ENCODE measurements around the gene KAT6B.
A peak's percentile ranks its signal among the peaks of the same experiment; 100 is the strongest.
"Not testable (repeated sequence)": the region's sequence is repeated elsewhere in the genome, so short reads cannot be mapped to it uniquely, and the experiment has no call there.

Gene KAT6B

DNA sequence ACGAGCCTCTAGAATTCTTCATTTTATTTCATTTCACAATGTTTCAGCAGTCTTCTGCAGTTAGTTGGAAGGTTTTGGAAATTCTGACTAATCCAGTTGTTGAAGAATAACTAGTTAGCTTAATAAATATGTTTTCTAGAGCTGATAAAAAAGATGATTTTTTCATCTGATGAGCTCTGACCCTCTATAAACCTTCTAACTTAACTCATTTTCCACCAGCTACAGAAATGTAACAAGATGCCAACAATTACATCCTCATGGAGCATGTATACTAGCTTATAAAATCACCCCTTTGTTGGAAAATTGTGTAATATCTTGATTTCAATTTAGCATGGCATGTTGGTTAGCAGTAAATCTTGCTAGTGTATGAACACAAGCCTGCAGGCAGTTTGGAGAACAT is 33.1 kb downstream of the KAT6B start:
- DNase-seq (ENCODE audit: low spot score) = peak; percentile 6

- DNase-seq (ENCODE audit: low spot score) = no peak
These were observed 36.2 kb downstream of the KAT6B start for GRCh38 chr10:74862625-74863024.

DNA sequence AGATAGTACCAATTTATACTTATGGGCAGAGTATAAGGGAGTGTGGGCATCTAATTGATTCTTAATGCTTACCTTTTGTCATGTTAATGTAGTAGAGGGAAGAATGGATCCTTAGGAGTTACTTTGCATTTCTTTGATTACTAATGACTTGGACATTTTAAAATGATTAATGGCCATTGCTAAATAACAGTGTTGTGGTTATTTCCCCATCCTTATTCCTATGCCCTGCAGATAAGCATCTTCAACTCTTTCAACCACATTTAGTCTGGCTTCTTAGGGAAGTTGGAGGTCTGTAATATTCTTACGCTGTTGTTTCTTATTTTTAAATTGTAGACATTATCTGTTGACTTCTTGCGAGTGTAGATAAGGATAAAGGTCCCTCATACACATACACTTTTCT is 37.2 kb downstream of the KAT6B start:
- no peak for DNase-seq (ENCODE audit: low spot score)

DNA sequence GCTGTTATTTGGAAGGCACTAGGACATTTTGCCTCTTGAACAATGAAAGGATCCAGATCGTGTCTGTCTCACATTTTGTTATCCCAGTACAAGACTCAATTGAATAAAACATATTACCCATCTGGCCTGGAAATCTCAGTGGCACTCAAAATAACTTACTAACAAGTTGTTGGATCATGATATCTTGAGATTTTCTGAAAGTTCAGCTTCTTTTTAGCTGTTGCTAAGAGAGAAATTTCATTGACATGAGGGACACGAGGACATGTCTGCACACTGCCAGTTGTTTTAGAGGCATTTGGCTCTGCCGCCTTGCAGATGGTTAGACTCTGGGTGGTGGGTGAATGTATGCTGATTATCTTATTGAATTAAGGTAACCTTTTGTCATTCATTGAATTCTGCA is 41.0 kb downstream of the KAT6B start:
- DNase-seq (ENCODE audit: low spot score) = no peak

DNA sequence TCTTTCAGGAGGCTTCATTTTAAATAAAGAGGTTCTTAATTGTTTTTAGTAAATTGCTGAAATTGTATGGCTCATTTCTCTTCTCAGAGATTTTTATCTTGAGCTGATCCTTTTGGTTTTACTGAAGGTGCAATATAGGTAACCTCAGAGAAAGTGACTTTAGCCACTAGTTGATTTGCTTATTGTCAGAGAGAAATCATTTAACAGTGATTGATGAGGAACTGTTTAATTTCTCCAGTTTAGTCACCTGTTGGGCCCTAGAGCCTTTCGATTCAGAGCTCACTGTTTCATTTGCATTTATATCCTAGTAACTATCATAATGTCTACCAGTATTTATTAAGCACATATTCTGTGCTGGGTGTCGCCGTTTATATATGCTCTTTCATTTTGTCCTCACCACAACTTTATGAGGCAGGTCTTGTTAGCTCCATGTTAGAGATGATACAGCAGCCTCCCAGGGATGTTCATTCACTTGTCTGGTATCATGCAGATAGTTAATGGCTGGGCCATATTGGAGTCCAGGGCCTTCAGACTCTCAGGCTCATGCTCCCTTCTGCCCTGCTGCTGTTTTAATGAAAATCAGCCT is 42.1 kb downstream of the KAT6B start:
- DNase-seq (ENCODE audit: low spot score) = no peak

DNA sequence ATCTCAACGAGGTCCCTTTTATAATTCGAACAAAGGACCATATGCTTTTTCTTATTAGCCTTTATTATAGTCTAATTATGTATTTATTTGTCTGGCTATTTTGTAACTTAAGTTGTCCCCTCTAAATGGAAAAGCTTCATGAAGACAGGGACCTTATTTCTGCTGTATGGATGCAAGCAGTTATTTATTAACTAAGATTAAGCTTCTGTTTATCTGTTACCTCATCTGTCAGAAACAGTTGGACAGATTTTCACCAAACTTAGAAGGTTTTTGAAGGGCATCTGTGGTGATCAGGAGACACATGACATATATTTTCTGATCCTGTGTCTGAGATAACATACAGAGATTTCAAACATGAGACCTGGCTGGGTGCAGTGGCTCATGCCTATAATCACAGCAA is 43.2 kb downstream of the KAT6B start:
- no peak for DNase-seq (ENCODE audit: low spot score)

- peak; percentile 47 for DNase-seq (ENCODE audit: low spot score)
These were observed 43.8 kb downstream of the KAT6B start for GRCh38 chr10:74870191-74870590.

DNA sequence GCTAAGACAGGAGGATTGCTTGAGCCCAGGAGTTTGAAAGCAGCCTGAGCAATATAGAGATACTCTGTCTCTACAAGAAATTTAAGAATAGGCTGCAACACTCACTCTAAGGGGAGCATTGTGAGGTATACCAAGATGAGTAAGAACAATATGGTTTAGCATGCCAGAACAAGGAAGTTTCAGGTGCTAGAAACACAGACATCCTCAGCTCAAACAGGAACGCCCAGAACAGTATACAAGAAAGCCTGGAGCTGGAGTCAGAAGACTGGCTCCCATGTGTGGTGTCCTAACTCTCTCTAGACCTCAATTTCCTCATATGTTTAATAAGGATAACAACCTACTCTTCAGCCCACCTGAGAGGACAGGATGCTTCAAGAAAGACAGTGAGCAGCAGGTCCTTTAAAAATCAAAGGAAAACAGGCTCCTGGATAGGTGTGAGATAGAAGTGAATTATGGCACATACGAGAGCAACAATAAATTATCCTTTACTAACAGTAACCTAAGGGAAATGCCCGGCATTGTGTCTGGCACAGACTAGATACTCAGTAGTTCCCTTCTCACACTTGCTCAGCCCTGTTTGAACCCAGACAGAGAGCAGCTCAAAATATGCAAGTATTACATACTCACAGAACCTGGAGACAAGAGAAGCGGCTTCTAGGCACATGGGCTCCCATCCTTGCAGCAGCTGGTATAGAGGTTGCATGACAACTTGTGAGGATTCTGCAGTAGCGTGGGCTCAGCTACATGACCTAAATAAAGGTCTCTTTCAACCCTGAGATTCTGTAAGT is 45.4 kb downstream of the KAT6B start:
- no peak for DNase-seq (ENCODE audit: low spot score)

GRCh38 chr10:74873803-74874454 is 47.5 kb downstream of the KAT6B start:
- no peak for DNase-seq (ENCODE audit: low spot score)

GRCh38 chr10:74874649-74875048 is 48.2 kb downstream of the KAT6B start:
- no peak for DNase-seq (ENCODE audit: low spot score)

GRCh38 chr10:74875068-74875467 is 48.7 kb downstream of the KAT6B start:
- DNase-seq (ENCODE audit: low spot score) = no peak

GRCh38 chr10:74875966-74876365 is 49.6 kb downstream of the KAT6B start:
- DNase-seq (ENCODE audit: low spot score) = no peak

- not testable (repeated sequence) for DNase-seq (ENCODE audit: low spot score)
These were observed 50.7 kb downstream of the KAT6B start for GRCh38 chr10:74877054-74877453.

- no peak for DNase-seq (ENCODE audit: low spot score)
These were observed 51.5 kb downstream of the KAT6B start for GRCh38 chr10:74877898-74878297.

- no peak for DNase-seq (ENCODE audit: low spot score)
These were observed 53.6 kb downstream of the KAT6B start for GRCh38 chr10:74880041-74880440.

DNA sequence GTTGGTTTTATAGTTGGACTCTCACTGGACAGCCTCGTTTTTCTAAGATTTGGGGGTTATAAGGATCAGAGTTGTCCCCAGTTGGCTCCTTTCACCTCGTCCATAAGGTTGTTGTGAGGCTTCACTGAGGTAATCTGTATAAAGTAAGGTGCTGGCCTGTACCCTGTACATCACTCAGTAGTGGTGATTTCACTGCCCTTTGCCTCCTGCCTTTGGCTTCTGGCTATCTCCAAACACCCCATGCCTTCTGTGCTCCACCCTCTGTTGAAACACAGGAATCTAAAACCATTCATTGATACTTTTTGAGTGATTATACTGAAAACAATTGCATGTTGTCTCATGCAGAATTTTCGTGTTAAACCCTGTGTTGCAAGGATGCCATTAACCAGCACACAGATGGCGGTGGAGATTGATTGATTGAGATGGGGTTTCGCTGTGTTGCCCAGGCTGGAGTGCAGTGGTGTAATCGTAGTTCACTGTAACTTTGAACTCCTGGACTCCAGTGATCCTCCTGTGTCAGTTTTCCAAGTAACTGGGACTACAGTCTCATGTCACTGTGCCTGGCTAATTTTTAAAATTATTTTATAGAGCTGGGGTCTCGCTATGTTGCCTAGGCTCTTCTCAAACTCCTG is 55.0 kb downstream of the KAT6B start:
- DNase-seq (ENCODE audit: low spot score) = no peak

DNA sequence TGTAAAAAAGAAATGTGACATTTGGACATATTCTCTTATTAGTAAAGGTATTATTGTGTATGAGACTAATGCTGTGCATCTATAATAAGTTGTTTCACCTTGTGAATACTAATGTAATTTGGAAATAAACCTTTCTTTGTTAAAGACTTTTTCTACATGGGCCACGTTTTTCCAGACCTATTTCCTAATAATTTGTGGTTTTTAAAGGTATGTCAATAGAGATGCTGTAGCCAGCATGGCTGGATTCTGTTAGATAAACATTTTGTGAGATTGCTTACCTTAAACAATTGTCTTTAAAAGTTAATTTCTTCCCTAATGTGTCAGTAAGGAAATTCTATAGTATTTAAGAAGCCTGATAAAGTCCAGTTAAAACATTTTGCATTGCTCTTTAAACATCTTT is 56.0 kb downstream of the KAT6B start:
- no peak for DNase-seq (ENCODE audit: low spot score)

DNA sequence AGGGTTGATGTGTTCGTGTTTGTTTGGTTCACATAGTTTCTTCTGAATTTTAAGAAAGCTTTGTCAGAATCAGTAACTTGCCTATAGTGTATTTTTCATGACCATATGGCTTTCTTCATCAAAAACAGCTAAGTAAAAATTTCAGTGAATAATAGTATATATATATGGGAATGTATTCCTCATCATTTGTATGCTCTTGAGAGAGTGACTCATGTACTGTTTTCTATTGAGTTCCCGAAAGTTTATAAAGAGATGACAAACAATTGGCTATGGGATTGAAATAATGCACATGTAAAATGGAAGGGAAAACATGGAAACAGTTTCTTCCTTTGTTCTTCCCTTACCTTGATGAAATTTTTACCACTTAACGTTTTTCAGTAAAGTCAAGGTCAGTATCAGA is 56.4 kb downstream of the KAT6B start:
- DNase-seq (ENCODE audit: low spot score) = no peak

DNA sequence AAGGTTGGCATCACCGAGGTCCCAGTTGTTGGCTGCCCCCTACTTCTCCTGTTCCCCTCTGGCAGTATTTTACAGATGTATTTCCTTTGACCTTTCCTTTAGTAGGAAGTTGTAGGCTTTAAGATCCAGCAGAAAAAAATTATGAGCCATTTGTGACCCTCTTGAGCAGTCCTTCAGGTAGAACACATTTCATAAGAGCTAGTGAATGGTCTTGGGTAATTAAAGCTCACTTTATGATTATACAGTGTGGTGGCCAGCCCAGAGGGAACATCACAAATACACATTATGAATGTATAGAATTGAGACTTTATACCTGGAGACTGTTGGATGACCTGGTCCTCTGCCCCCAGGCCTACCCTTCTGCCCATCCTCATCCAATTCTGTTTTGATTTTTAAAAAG is 57.0 kb downstream of the KAT6B start:
- no peak for DNase-seq (ENCODE audit: low spot score)

DNA sequence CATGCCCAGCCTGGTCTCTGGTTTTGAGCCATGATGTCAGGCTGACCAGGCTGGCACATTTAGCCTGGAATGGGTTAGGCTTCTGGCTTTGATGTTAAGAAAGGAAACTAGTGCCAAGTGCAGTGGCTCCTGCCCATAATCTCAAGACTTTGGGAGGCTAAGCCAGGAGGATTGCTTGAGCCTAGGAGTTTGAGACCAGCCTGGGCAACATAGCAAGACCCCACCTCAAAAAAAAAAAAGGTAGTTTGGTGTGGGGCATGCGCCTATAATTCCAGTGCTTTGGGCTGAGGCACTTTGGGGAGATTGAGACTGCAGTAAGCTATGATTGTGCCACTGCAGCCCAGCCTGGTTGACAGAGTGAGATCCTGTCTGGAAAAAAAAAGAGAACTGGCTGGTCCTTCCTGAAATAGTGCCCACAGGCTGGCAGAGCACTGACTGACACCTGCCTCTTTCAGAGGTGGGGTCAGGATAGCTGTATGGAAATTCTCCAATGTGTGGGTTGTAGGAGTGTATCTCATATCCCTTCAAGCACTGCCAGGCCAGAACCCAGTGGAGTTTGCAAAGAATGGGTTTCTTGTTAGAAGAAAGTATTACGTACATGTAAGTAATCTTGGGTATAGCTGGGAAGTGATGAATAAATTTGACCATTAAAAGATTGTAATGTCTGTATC is 61.3 kb downstream of the KAT6B start:
- DNase-seq (ENCODE audit: low spot score) = peak; percentile 73

GRCh38 chr10:74888962-74889661 is 62.7 kb downstream of the KAT6B start:
- no peak for DNase-seq (ENCODE audit: low spot score)

- DNase-seq (ENCODE audit: low spot score) = no peak
These were observed 63.2 kb downstream of the KAT6B start for GRCh38 chr10:74889662-74889998.
